ENCODE data around the gene ZRANB2.

Gene ZRANB2

GRCh38 chr1:71072273-71072672, 8.6 kb downstream of the ZRANB2 start:
- H3K4me3 ChIP-seq (ENCODE audit: low read depth, low read length) = no peak overlapping the region
- no peak for DNase-seq (ENCODE audit: low read depth, low spot score)
- TF ChIP-seq CTCF (IDR thresholded peaks at IDR 0.05; ENCODE audit: low read depth, low read length) = no peak
- in situ Hi-C loops (cut with HindIII; ENCODE audit: low sequenced_read_pairs) = no loop called here

- H3K4me3 ChIP-seq (ENCODE audit: low read depth, low read length) = no peak overlapping the region
- in situ Hi-C loops (cut with HindIII; ENCODE audit: low sequenced_read_pairs) = no loop called here
- TF ChIP-seq CTCF (IDR thresholded peaks at IDR 0.05; ENCODE audit: low read depth, low read length) = no peak
- no peak for DNase-seq (ENCODE audit: low read depth, low spot score)
Measured at GRCh38 chr1:71071720-71072119, 9.1 kb downstream of the ZRANB2 start.

GRCh38 chr1:71068325-71069240, 12.3 kb downstream of the ZRANB2 start:
- DNase-seq (ENCODE audit: low read depth, low spot score) = no peak
- H3K4me3 ChIP-seq (ENCODE audit: low read depth, low read length) = no peak overlapping the region
- no peak for TF ChIP-seq CTCF (IDR thresholded peaks at IDR 0.05; ENCODE audit: low read depth, low read length)
- in situ Hi-C loops (cut with HindIII; ENCODE audit: low sequenced_read_pairs) = no loop called here

- in situ Hi-C loops (cut with HindIII; ENCODE audit: low sequenced_read_pairs) = no loop called here
- H3K4me3 ChIP-seq (ENCODE audit: low read depth, low read length) = no peak overlapping the region
- no peak for DNase-seq (ENCODE audit: low read depth, low spot score)
- no peak for TF ChIP-seq CTCF (IDR thresholded peaks at IDR 0.05; ENCODE audit: low read depth, low read length)
Measured at GRCh38 chr1:71054791-71055190, 26.0 kb downstream of the ZRANB2 start.

GRCh38 chr1:71054281-71054731, 26.5 kb downstream of the ZRANB2 start:
- no peak for DNase-seq (ENCODE audit: low read depth, low spot score)
- TF ChIP-seq CTCF (IDR thresholded peaks at IDR 0.05; ENCODE audit: low read depth, low read length) = no peak
- in situ Hi-C loops (cut with HindIII; ENCODE audit: low sequenced_read_pairs) = no loop called here
- no peak overlapping the region for H3K4me3 ChIP-seq (ENCODE audit: low read depth, low read length)

GRCh38 chr1:71053758-71054157, 27.1 kb downstream of the ZRANB2 start:
- H3K4me3 ChIP-seq (ENCODE audit: low read depth, low read length) = no peak overlapping the region
- no peak for DNase-seq (ENCODE audit: low read depth, low spot score)
- in situ Hi-C loops (cut with HindIII; ENCODE audit: low sequenced_read_pairs) = no loop called here
- TF ChIP-seq CTCF (IDR thresholded peaks at IDR 0.05; ENCODE audit: low read depth, low read length) = no peak
